Ramos (cell line): Measurements from ENCODE around the gene GPR42.
"Not testable (repeated sequence)": the region's sequence is repeated elsewhere in the genome, so short reads cannot be mapped to it uniquely, and the experiment has no call there.

ENCODE experiments used
- in situ Hi-C: fragments of 300-500 bp; cut with MboI; formaldehyde crosslinking; loops from one replicate; pipeline ENCODE4 v1.14.3; 2022; ENCODE audit warnings: low sequenced_read_pairs; ENCODE audit not compliant: unreplicated experiment

GPR42 gene

DNA sequence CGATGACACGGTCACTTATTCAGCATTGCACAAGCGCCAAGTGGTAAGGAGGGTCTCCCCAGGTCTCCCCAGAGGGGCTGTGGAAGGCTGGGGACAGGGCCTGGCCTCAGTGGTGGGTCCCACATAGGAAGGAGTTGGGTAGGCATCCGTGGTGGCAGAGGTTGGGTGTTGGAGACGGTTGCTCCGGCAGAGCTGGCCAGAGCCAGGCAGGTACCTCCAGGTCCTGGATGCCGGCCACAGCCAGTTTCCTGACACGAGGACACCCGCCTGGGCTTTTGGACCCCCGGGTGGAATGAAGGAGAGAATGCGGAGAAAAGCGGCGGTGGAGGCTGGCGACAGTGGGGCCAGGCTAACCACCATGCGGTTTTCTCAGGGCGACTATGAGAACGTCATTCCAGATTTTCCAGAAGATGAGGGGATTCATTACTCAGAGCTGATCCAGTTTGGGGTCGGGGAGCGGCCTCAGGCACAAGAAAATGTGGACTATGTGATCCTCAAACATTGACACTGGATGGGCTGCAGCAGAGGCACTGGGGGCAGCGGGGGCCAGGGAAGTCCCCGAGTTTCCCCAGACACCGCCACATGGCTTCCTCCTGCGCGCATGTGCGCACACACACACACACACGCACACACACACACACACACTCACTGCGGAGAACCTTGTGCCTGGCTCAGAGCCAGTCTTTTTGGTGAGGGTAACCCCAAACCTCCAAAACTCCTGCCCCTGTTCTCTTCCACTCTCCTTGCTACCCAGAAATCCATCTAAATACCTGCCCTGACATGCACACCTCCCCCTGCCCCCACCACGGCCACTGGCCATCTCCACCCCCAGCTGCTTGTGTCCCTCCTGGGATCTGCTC lies 24.4 kb upstream of the GPR42 start:
- in situ Hi-C loops = loop anchor here (5.0 kb wide), 1 partner anchor 74 kb away; no protein-coding TSS in a partner anchor

DNA sequence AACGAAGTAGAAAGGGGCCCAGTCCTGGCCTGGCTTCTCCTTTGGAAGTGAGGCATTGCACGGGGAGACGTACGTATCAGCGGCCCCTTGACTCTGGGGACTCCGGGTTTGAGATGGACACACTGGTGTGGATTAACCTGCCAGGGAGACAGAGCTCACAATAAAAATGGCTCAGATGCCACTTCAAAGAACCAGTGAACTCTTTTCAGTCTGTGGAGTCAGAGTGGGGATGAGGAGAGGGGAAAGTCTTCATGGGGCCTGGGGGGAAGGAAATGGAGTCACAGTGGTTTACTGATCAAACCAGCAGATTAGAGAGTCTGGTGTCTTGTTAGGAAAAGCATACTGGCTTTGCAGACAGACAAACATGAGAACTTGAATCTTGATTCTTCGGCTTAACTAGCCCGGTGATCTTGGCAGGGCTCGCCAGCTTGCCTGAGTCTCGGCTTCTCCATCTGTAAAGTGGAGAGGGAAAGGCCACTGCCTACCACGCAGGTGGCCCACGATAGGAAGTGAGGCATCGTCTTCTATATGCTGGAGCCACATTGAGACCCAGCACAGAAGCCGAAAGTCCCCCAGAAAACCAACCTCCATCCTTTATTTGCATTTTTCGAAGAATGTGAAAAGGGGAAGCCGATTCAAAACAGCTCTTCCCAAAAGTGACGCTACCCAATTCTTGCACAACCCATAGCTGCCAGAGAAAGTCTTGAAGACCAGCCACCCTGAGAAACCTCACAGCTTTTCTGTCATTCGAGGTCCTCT lies 23.5 kb upstream of the GPR42 start, which contains the start of gene FFAR1:
Gene FFAR1, plus strand, starts transcription at position 732 of the 759 bp plus-strand sequence. CDS start 3,650 bp downstream, outside the sequence.
- in situ Hi-C loops = loop anchor here (5.0 kb wide), 1 partner anchor 75 kb away; no protein-coding TSS in a partner anchor

DNA sequence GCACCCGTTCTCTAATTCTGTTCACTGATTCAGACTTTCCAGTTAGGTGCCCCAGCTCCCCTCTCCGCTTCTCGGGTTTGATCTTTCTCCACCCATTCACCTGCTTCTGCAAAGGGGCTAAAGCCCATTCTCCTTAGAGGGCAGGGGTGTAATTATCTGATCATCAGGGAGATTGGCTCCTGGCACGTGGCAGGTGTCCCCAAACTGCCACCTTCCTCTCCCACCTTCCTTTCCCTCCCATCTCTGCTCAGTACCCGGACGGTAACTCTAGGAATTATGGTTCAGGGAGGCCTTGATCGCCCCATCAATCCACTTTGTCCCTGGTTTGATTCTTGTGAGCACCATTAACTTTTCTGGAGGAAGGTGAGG lies 23.0 kb upstream of the GPR42 start:
- in situ Hi-C loops = loop anchor here (5.0 kb wide), 1 partner anchor 76 kb away; no protein-coding TSS in a partner anchor

DNA sequence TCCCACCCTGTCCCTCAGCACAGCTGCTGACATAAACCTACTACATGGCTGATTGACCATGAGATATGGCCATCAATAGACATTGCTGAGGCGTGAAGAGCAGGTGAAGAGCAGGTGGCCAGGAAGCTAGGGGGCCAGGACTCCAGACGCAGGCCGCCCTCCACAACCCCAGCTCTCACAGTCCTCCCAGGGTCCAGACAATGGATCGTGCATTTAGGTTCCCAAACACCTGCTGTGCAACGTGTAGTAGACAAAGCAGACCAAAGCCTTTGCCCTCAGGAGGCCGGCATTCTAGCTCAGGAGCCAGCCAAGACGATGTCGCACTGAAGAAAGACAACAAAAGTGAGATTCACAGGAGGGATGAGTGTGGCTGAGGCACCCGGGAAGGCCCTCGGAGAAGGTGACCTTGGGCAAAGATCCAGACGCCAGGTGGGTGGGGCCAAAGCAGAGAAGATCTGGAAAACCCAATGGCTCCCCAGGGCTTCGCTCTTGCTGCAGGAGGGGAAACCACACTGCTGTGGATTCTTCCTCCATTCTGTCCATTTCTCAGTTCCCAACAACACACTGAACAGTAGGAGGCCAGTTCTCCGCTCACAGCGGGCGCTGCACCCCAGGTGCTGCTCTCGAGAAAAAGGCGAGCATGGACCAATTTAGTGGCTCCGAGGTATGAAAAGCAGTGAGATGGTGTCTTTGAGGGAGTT lies 21.8 kb upstream of the GPR42 start:
- in situ Hi-C loops = loop anchor here (5.0 kb wide), 1 partner anchor 77 kb away; no protein-coding TSS in a partner anchor

DNA sequence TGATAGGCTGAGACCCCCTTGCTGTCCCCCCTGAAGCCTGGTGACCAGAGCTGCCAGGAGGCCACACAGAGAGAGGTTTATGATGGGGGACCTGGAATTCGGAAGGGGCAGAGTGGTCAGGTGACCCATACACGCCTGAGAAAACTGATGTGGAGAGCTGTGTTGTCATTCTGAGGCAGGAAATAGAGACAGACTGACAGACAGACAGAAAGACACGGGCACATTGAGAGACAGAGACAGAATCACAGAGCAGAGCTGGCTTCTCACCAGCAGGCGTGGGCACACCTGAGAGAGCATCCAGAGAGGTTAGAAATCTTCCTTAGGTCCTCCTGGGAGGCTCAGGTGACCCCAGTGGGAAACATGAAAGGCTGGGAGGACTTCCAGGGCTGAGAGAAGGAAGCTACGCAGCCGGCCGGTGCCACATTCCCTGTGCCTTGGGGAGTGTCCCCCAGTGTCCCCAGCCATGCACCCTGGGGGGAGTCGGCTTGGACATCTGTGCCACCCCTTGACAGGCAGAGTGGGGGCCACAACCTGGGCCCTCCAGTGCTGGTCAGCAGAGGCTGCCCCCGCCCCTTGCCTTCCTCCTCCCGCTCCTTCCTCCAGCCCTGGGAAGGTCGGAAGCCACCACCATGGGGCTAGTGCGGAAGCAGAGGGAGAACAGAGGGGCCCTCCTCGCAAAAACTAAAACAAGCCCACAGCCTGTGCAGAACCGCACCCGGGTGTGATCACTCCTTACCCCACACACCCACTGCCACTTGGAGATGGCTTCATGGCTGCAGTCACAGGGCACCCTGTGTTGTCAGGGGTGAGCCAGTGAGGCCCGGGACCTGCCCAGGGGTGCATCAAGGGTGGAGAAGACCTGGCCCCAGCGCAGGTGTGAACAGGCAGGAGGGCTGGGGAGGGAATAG lies 21.0 kb upstream of the GPR42 start:
- in situ Hi-C loops = loop anchor here (5.0 kb wide), 1 partner anchor 78 kb away; no protein-coding TSS in a partner anchor

DNA sequence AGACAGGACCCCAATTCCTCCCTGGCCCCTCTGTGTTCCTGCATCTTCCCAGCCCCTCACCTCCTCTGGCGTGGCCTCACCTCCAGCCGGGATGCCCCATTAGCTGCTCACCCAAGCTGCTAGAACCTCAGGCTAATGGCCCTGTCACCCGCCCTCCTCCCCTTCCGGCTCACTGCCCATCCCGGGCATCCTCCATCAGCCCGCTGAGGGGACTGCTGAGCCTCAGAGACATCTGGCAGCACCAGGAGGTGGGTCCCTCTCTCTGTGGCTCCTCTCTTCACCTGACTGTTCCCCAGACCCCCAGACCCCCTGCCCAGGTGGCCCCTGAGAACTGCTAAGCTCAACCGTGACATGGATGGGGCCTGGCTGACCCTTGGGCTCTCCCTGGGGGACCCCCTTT lies 20.3 kb upstream of the GPR42 start:
- in situ Hi-C loops = no loop called here

DNA sequence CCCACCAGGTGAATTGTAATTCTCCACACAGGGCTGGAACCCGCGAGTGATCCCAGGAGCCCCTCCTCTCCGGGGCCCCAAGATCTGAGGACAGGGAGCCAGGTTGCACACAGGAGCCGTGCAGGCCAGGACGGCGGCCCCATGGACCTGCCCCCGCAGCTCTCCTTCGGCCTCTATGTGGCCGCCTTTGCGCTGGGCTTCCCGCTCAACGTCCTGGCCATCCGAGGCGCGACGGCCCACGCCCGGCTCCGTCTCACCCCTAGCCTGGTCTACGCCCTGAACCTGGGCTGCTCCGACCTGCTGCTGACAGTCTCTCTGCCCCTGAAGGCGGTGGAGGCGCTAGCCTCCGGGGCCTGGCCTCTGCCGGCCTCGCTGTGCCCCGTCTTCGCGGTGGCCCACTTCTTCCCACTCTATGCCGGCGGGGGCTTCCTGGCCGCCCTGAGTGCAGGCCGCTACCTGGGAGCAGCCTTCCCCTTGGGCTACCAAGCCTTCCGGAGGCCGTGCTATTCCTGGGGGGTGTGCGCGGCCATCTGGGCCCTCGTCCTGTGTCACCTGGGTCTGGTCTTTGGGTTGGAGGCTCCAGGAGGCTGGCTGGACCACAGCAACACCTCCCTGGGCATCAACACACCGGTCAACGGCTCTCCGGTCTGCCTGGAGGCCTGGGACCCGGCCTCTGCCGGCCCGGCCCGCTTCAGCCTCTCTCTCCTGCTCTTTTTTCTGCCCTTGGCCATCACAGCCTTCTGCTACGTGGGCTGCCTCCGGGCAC lies 19.3 kb upstream of the GPR42 start:
- in situ Hi-C loops = no loop called here

DNA sequence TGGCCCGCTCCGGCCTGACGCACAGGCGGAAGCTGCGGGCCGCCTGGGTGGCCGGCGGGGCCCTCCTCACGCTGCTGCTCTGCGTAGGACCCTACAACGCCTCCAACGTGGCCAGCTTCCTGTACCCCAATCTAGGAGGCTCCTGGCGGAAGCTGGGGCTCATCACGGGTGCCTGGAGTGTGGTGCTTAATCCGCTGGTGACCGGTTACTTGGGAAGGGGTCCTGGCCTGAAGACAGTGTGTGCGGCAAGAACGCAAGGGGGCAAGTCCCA lies 18.8 kb upstream of the GPR42 start:
- in situ Hi-C loops = no loop called here

DNA sequence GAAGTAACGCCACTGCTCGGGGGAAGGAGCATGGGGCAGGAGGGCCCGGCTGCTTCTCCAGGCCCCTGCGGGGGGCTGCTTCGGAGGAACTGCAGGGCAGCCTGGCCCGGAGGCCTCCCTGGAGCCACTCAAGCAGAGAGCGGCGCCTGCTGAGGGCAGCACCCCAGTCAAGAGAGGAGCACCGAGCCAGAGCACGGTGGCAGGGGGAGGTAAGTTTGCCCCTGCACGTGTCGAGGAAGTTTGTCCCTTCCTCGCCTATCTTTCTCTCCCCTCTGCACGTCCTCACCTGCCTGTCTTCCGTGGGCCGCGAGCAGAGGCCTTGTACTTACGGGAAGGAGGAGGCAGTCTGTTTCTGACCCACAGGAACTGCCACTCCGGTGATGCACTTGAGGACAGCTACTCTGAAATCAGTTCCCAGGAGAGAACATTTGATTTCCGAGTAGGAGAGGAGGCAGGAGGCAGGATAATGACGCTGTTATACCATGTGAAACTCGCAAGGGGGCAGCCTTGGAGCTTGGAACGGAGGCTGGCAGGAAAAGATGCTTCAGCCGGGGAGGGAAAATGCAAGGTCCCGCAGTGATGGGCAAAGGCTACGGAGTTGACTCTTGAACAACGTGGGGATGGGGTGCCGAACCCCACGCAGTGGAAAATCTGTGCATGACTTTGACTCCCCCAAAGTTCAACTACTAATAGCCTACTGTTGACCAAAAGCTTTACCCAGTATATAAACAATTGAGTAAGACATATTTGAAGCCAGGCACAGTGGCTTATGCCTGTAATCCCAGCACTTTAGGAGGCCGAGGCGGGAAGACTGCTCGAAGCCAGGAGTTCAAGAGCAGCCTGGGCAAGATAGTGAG lies 18.2 kb upstream of the GPR42 start:
- in situ Hi-C loops = no loop called here

DNA sequence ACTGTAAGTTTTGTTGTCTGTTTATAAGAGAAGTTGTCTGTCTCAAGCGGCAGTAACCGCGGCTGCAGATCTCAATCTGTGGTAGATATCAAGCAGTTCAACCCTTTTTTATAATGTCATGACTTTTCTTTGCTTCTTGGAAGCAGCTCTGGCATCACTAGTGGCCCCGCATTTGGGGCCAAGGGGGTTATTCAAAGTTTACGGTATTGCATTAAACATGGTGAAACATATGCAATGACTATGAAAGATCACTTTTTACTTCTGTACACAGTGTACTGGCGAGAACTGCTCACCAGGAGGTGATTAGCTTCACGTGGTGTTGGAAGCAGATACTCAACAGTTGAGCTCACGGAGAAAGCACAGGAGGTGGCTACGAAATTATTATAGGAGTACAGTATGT lies 17.2 kb upstream of the GPR42 start:
- in situ Hi-C loops = no loop called here

DNA sequence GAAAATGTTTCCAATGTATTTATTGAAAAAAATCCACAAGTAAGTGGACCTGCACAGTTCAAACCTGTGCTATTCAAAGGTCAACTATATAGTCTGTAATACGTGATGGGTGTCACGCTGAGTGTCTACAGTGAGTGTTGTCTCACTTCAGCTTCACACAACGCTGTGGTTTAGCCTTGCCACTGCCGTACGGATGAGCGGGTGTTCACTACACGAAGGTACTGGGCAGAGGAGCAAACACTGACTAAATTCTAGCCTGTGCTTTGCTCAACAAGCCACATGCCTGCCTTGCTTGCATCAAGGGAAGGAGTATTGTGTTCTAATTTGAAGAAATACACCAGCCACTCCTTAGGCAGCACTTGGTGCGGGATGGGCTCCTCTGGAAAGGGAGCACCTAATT lies 16.0 kb upstream of the GPR42 start:
- in situ Hi-C loops = no loop called here

DNA sequence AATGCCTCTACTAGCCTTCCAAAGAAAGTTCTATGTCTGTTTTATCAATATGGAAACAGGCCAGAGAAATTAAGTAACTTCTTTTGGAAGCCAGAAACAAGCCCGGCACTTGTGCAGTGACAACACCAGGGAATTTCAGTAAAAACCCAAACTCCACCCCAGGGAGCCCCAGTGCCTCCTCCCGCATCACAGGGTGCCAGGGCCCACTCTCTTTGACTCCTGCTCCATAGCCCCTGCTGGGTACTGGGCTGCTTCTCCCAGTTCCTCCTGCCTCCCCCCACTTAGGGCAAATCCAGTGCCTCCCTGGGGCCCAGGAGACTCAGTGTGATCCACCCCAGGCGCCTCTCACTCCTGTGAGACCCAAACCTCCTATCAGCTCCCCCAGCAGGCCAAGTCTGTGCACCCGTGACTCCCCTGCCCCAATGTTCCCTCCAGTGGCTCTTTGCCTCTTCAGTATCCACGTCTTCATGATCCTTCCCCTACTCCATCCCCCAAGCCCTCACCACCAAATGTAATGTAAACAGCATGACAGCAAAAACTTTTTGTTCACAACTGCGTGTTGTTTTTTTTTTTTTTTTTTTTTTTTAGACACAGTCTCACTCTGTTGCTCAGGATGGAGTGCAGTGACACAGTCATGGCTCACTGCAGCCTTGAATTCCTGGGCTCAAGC lies 14.9 kb upstream of the GPR42 start:
- in situ Hi-C loops = no loop called here

DNA sequence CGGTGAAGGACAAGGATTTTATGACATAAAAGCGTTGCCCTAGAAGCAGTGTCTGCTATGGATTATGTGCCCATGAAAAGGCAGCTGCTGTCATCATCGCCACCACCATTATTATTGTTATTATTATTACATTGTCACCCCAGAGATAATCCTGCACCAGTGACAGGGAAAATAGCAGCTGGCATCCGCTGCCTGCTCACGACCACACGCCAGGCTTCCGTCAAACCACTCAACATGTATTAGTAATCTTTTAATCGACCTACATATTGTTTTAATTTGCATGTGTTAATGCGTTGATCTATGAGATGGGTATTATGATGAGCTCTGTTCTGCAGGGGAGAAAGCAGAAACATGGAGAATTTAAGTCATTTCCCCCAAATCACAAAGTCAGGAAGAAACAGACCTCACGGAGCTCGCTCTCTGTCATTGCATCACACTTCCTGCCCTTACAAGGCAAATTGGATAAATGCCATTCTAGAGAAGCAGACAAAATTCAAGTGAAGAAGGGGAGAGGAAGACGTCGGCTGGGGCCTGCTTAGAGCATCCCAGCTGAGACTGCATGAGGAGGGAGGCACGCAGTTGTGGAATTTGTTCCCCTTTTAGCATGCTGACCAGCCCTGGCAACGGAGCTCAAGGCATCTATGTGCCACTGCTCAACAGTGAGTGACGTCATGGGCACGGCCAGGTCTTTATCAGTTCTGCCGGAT lies 12.8 kb upstream of the GPR42 start, which contains the start of gene FFAR3:
Gene FFAR3, plus strand, starts transcription at position 594 of the 707 bp plus-strand sequence. CDS start 431 bp downstream, outside the sequence.
- in situ Hi-C loops = no loop called here

DNA sequence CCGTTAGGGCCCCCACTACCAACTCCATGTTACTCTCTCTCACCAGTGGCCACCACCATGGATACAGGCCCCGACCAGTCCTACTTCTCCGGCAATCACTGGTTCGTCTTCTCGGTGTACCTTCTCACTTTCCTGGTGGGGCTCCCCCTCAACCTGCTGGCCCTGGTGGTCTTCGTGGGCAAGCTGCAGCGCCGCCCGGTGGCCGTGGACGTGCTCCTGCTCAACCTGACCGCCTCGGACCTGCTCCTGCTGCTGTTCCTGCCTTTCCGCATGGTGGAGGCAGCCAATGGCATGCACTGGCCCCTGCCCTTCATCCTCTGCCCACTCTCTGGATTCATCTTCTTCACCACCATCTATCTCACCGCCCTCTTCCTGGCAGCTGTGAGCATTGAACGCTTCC lies 12.0 kb upstream of the GPR42 start:
- in situ Hi-C loops = not testable (repeated sequence)

DNA sequence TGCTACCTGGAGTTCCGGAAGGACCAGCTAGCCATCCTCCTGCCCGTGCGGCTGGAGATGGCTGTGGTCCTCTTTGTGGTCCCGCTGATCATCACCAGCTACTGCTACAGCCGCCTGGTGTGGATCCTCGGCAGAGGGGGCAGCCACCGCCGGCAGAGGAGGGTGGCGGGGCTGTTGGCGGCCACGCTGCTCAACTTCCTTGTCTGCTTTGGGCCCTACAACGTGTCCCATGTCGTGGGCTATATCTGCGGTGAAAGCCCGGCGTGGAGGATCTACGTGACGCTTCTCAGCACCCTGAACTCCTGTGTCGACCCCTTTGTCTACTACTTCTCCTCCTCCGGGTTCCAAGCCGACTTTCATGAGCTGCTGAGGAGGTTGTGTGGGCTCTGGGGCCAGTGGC lies 11.5 kb upstream of the GPR42 start:
- in situ Hi-C loops = not testable (repeated sequence)

DNA sequence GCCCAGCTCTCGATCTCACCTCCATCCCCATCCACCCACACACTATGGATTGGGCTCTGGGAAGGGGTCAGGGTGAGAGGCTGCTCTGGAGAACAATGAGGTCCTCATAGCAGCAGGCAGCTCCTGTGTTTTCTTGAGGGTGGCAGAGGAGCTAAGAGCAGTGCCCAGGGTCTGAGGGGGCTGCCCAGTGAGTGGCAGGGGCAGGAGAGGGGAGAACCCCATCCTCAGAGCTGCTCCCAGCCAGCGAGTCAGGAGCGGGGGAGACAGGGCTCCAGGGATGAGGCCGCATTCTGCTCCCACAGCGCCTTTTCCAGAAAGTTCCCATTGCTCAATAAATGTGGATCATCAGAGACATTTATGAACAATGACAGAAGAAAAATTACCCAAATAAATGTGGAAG lies 10.8 kb upstream of the GPR42 start:
- in situ Hi-C loops = not testable (repeated sequence)

DNA sequence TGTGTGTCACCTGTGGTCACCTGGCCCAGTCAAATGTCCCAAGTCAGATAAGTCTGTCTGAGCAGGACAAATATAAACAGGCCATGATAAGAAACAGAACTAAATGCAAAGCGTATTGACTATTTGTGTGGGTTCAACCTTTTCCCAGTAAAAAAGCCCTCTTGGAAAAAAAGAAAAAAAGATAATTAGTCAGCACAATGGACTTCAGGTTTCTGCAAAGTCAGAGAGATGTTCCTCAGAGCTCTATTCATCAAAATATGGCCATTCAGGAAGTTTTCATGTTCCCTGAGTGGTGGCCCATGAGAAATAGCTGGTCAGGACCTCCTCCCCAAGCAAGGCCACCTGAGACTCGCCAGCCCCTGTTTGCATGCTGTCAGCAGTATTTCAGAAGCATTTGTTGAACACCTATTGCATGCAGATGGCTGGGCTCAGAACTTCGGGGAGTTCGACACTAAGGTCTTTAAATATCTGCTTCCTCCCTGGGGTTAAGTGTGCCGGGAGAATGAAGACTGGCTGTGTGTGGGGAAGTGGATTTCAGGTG lies 9.9 kb upstream of the GPR42 start:
- in situ Hi-C loops = no loop called here
